ENCODE measurements around the gene CMIP.

CMIP gene

DNA sequence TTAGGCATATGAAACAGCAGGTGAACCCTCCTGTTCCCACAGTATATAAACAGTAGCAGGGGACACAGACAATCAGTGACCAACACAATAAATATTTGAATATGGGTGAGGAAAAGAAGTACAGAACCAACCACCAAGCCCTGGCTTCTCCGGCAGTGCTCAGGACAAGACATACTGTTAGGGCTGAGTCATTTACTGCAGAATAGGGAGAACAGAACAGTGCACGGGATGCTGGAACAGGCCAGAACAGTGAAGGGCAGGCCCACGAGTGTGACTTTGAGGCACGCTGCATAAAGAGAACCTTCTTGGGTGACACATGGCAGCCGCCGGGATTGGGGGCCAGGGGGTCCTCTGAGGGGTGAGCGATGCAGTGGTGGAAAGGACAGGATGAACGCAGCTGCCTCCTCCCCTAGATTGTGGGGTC is 160.4 kb downstream of the CMIP start:
- TF ChIP-seq TCF12 (IDR thresholded peaks at IDR 0.05; ENCODE audit: low read depth), result no peak
- no peak for TF ChIP-seq CREB1 (IDR thresholded peaks at IDR 0.05; ENCODE audit: low read depth)
- no peak for TF ChIP-seq CEBPB (IDR thresholded peaks at IDR 0.05)
- no peak for TF ChIP-seq MAX (IDR thresholded peaks at IDR 0.05)
- no peak for TF ChIP-seq TEAD4 (IDR thresholded peaks at IDR 0.05)
- TF ChIP-seq TAF1 (IDR thresholded peaks at IDR 0.05; ENCODE audit: low read depth), result no peak
- TF ChIP-seq USF1 (IDR thresholded peaks at IDR 0.05), result no peak
- TF ChIP-seq, protein P1, sequence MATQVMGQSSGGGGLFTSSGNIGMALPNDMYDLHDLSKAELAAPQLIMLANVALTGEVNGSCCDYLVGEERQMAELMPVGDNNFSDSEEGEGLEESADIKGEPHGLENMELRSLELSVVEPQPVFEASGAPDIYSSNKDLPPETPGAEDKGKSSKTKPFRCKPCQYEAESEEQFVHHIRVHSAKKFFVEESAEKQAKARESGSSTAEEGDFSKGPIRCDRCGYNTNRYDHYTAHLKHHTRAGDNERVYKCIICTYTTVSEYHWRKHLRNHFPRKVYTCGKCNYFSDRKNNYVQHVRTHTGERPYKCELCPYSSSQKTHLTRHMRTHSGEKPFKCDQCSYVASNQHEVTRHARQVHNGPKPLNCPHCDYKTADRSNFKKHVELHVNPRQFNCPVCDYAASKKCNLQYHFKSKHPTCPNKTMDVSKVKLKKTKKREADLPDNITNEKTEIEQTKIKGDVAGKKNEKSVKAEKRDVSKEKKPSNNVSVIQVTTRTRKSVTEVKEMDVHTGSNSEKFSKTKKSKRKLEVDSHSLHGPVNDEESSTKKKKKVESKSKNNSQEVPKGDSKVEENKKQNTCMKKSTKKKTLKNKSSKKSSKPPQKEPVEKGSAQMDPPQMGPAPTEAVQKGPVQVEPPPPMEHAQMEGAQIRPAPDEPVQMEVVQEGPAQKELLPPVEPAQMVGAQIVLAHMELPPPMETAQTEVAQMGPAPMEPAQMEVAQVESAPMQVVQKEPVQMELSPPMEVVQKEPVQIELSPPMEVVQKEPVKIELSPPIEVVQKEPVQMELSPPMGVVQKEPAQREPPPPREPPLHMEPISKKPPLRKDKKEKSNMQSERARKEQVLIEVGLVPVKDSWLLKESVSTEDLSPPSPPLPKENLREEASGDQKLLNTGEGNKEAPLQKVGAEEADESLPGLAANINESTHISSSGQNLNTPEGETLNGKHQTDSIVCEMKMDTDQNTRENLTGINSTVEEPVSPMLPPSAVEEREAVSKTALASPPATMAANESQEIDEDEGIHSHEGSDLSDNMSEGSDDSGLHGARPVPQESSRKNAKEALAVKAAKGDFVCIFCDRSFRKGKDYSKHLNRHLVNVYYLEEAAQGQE (IDR thresholded peaks at IDR 0.05; ENCODE audit: low read depth), result no peak
- no peak for TF ChIP-seq RAD21 (IDR thresholded peaks at IDR 0.05; ENCODE audit: low read depth)
- TF ChIP-seq FOXM1 (IDR thresholded peaks at IDR 0.05; ENCODE audit: borderline replicate concordance, low read depth), result no peak
- no peak for TF ChIP-seq NFIC (IDR thresholded peaks at IDR 0.05)
- TF ChIP-seq EP300 (IDR thresholded peaks at IDR 0.05; ENCODE audit: borderline replicate concordance), result no peak
- no peak for TF ChIP-seq ZBTB7A (IDR thresholded peaks at IDR 0.05; ENCODE audit: low read depth)
- no peak for TF ChIP-seq YY1 (IDR thresholded peaks at IDR 0.05; ENCODE audit: low read depth)
- no peak for TF ChIP-seq EGR1 (IDR thresholded peaks at IDR 0.05)

DNA sequence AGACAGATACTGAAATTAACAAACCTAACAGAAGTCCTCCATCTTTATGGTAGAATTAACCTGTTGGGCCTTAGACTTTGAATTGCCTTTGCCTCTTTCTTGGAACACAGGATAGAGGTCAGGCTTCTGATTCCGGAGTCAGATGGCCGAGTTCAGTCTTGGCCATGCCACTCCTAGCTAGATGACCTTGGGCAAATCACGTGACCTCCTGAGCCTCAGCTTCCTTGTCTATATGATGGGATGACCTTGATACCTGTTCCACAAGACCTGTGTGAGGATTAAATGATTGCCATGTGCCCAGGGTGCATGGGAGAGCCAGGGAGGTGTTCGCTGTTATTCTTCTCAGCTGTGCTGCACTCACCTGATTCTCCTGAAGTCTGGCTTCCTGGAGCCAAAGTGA is 161.4 kb downstream of the CMIP start:
- TF ChIP-seq CREB1 (IDR thresholded peaks at IDR 0.05; ENCODE audit: low read depth) (no peak), RAD21 (IDR thresholded peaks at IDR 0.05; ENCODE audit: low read depth) (no peak), MAX (IDR thresholded peaks at IDR 0.05) (no peak), YY1 (IDR thresholded peaks at IDR 0.05; ENCODE audit: low read depth) (no peak), ZBTB7A (IDR thresholded peaks at IDR 0.05; ENCODE audit: low read depth) (no peak), TAF1 (IDR thresholded peaks at IDR 0.05; ENCODE audit: low read depth) (no peak), USF1 (IDR thresholded peaks at IDR 0.05) (no peak), EP300 (IDR thresholded peaks at IDR 0.05; ENCODE audit: borderline replicate concordance) (no peak)

GRCh38 chr16:81607006-81607405 is 162.4 kb downstream of the CMIP start:
- TF ChIP-seq EP300 (IDR thresholded peaks at IDR 0.05; ENCODE audit: borderline replicate concordance) (no peak), MAX (IDR thresholded peaks at IDR 0.05) (no peak), CEBPB (IDR thresholded peaks at IDR 0.05) (no peak), NFIC (IDR thresholded peaks at IDR 0.05) (no peak), RAD21 (IDR thresholded peaks at IDR 0.05; ENCODE audit: low read depth) (no peak), ZBTB7A (IDR thresholded peaks at IDR 0.05; ENCODE audit: low read depth) (no peak), USF1 (IDR thresholded peaks at IDR 0.05) (no peak), TAF1 (IDR thresholded peaks at IDR 0.05; ENCODE audit: low read depth) (no peak), CREB1 (IDR thresholded peaks at IDR 0.05; ENCODE audit: low read depth) (no peak), EGR1 (IDR thresholded peaks at IDR 0.05) (no peak), YY1 (IDR thresholded peaks at IDR 0.05; ENCODE audit: low read depth) (no peak), TEAD4 (IDR thresholded peaks at IDR 0.05) (no peak), FOXM1 (IDR thresholded peaks at IDR 0.05; ENCODE audit: borderline replicate concordance, low read depth) (no peak), TCF12 (IDR thresholded peaks at IDR 0.05; ENCODE audit: low read depth) (no peak)
- TF ChIP-seq, protein P1 (IDR thresholded peaks at IDR 0.05; ENCODE audit: low read depth), result no peak

DNA sequence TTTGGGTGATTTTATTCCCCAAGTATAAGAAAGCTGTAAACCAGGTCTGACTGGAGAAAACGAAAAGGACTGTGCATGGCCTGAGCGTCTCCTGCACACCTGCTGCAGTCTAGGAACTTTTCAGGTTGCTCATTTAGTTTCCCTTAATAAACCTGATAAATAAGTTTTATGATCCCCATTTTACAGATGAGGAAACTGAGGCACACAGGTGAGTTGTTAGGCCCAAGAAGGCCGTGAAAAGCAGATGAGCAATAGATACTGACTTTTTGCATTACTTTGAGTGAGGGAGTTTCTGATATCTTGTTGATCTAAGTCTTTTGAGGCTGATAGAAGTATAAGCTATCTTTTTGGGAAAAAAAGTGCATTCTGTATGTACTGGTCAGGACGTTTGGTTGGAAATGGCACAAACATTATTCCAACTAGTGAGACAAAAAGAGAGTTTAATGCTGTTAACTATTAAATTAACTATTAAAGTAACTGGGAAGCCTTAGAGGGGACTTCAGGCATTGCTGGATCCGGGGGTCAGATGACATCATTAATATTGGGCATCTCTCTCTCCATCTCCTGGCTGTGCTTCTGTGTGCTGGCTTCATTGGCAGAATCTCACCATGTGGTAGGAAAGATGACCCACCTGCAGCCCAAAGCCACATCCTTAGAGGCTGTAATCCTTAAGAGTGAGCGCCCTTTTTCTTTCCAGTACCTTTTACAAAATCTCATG is 163.4 kb downstream of the CMIP start:
- TF ChIP-seq MAX (IDR thresholded peaks at IDR 0.05) (no peak), CEBPB (IDR thresholded peaks at IDR 0.05) (no peak), FOXM1 (IDR thresholded peaks at IDR 0.05; ENCODE audit: borderline replicate concordance, low read depth) (no peak), RAD21 (IDR thresholded peaks at IDR 0.05; ENCODE audit: low read depth) (no peak), TCF12 (IDR thresholded peaks at IDR 0.05; ENCODE audit: low read depth) (no peak)
